Measurements from ENCODE around the gene ZNF724.
A peak's percentile ranks its signal among the peaks of the same experiment; 100 is the strongest.
"Not testable (repeated sequence)": the region's sequence is repeated elsewhere in the genome, so short reads cannot be mapped to it uniquely, and the experiment has no call there.

The ZNF724 gene

DNA sequence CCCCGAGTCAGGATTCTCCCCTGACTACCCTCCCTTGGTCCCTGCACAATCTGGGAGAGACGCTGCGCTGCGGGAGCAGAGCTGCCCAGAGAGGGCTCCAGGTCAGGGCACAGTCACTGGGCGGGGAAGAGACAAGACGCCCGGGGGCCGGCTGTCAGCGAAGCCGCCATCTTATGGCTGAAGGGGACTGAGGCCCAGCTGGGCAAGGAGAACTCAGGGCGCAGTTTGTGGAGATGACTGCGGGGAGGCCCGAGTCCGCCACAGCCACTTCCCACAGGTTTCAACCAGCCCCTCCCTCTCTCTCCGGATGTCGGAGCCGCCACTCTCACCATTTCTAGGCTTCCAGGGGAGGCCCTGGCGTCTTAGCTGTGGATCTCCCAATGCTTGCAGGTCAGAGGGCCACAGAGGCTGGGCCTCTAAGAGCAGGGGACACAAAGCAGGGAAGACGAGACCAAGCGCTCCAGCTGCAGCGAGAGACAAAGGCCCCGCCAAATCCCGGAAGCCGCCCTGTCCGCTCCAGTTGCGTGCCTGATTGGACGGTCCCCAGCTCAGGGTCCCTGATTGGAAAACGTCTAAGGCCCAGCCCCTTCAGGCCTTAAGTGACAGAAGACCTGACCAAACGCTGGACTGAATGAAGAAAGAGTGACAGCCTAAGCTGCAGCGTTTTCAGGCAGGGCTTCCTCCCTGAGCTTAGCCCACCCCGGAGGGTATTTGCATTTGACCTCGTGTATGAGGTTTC is at the start of gene ZNF724:
Gene ZNF724, minus strand, starts transcription at position 484 of the 739 bp plus-strand sequence. Its CDS starts 152 bp downstream, at position 332.
- DNase-seq, result peak; percentile 52

- DNase-seq, result no peak
Measured at GRCh38 chr19:23294141-23294540, 43.9 kb upstream of the ZNF724 start.

GRCh38 chr19:23289966-23290365 is 39.8 kb upstream of the ZNF724 start:
- DNase-seq, result not testable (repeated sequence)

GRCh38 chr19:23287620-23288019 is 37.4 kb upstream of the ZNF724 start:
- no peak for DNase-seq

DNA sequence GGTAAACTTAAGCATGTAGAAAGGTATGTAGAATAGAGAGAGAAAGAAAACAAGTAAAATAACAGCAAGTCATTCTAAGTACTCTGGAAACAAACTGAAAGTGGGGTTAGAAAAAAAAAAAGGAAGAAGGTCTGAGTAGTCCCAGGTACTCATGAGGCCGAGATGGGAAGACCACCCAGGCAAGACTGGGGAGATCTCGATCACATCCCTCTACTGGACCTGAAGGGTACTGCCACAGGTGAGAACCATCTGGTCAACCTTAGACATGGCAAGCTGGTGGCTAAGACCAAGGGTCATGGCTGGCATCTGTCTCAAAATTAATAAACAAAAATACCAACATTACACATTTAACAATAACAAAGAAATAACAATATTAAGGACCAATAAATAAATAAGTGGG is 36.3 kb upstream of the ZNF724 start:
- no peak for DNase-seq

DNA sequence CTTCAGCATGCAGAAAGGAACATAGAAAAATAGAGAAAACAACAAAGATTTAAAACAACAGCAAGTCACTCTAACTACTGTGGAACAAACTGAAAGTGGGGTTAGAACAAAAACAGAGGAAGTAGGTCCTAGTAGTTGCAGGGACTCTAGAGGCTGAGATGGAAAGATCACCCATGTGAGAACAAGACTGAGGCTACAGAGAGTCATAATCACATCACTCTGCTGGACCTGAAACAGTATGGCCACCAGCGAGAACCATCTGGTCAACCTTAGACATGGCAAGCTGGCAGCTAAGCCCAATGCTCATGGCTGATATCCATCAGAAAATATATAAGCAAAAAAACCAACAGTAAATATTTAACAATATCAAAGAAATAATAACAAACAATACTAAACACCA is 35.8 kb upstream of the ZNF724 start:
- DNase-seq, result no peak

DNA sequence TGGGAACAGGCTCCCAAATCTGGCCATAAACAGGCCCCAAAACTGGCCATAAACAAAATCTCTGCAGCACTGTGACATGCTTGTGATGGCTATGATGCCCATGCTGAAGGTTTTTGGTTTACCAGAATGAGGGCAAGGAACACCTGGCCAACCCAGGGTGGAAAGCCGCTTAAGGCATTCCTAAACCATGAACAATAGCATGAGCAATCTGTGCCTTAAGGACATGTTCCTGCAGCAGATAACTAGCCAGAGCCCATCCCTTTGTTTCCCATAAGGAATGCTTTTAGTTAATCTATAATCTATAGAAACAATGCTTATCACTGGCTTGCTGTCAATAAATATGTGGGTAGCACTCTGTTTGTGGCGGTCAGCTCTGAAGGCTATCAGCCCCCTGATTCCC is 35.1 kb upstream of the ZNF724 start:
- not testable (repeated sequence) for DNase-seq

- no peak for DNase-seq
Measured at GRCh38 chr19:23283925-23284324, 33.7 kb upstream of the ZNF724 start.

DNA sequence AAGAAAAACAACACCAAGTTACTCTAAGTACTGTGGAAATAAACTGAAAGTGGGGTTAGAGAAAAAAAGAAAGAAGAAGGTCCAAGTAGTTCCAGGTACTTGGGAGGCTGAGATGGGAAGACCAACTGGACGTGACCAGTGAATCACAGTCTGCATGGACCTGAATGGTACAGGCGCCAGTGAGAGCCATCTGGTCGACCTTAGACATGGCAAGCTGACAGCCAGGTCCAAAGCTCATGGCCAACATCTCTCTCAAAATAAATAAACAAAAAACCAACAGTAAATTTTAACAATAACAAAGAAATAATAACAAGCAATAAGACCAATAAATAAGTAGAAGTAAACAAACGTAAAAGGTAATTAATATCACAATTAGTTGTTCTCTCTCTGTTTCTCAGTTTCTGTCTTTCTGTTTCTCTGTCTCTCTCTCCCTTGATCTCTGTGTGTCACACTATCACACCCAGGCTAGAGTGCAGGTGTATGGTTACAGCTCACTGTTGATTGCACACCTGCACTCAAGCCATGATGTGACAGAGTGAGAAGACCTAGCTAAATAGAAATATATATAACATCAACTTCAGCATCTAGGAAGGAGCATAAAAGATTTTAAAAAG is 31.6 kb upstream of the ZNF724 start:
- no peak for DNase-seq

- not testable (repeated sequence) for DNase-seq
Measured at GRCh38 chr19:23278118-23278517, 27.9 kb upstream of the ZNF724 start.

DNA sequence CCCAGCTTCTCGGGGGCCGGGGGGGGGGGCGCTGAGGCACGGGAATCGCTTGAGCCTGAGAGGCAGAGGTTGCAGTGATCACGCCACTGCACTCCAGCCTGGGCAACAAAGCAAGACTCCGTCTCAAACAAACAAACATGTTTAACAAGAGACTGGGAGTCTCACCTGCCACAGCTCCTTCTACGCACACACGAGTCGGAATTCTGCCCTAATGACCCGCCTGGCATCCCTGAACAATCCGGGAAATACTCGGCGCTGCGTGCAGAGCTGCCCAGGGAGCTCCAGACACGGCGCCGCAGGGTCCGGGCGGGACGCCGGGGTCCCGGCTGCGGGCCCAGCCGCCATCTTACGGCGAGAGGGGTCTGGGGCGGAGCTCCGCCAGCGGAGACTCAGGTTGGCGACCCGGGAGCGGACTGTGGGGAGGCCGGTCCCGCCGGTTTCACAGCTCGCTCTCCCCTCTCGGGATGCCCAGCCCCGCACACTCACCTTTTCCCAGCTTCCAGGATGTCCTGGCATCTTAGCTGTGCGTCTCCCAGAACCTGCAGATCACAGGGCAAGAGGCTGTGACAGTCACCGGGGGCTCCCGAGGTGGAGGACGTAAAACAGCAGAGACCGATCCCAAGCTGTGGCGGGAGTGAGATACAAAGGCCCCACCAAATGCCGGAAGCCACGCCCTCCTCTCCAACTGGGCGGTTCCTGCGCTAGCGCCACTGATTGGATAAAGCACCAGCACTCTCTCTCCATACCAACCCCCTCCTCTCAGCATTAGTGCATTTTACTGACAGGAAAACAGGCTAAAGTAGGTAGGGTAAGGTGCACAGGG is 23.6 kb upstream of the ZNF724 start:
- no peak for DNase-seq

DNA sequence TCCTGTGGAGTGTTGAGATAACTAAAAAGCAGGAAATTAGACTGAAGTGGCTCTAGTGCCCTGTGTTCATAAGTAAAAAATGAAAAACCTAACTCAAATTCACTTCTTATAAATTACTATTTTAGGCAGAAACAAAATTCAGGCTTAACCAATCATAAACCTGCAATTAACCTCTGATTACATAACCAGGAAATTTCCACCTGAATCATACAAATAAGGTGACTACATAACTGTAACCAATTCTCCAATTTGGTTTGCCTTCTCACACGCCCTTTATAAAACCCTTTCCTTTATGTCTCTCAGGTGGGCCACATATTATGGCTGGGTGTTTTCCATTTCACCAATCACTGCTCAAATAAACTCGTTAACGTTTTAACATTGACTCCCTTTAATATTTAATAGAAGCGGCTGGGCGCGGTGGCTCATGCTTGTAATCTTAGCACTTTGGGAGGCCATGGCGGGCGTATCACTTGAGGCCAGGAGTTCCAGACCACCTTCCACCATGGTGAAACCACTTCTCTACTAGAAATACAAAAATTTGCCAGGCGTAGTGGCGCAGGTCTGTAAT is 22.9 kb upstream of the ZNF724 start:
- DNase-seq, result no peak

DNA sequence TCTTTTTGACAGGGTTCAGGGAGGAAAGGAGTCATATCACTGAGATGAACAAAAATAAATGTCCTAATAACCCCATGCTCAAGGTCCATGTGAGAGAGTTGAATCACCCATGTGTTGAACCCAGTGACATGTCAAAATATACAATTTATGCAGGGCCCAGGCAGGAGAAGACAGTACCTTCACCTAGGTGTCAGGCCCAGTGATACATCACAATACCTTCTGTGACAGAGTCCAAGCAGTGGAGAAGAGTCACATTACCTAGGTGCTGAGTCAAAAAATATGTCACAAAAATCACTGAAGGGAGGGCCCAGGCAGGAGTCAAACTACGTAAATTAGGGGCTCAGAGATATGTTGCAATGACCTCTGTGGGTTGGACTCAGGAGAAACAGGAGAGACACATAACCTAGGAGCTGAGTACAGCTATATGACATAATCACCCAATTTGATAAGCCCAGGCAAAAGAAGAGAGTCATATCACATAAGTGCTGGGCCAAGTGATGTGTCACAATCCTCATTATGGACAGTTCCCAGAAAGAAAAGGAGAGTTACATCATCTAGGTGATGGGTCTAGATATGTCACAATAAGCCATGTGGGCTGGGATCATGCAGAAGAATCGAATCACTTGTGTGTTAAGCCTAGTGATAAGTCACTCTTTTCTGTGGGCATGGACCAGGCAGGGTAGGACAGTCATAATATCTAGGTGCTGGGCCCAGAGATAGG is 13.8 kb upstream of the ZNF724 start:
- no peak for DNase-seq

GRCh38 chr19:23263396-23263795 is 13.2 kb upstream of the ZNF724 start:
- no peak for DNase-seq

- DNase-seq, result no peak
Measured at GRCh38 chr19:23262920-23263319, 12.7 kb upstream of the ZNF724 start.

- no peak for DNase-seq
Measured at GRCh38 chr19:23261496-23262020, 11.4 kb upstream of the ZNF724 start.

- no peak for DNase-seq
Measured at GRCh38 chr19:23260956-23261355, 10.8 kb upstream of the ZNF724 start.

GRCh38 chr19:23259961-23260360 is 9.8 kb upstream of the ZNF724 start:
- DNase-seq, result no peak

- DNase-seq, result no peak
Measured at GRCh38 chr19:23255700-23256099, 5.5 kb upstream of the ZNF724 start.

GRCh38 chr19:23254141-23254910 is 4.1 kb upstream of the ZNF724 start:
- DNase-seq, result no peak

GRCh38 chr19:23253256-23253655 is 3.1 kb upstream of the ZNF724 start:
- DNase-seq, result not testable (repeated sequence)

- no peak for DNase-seq
Measured at GRCh38 chr19:23241419-23241818, 8.8 kb downstream of the ZNF724 start.

Measured in GOT3 (cell line).